Measurements from ENCODE around the gene DCP1B.

Gene DCP1B

DNA sequence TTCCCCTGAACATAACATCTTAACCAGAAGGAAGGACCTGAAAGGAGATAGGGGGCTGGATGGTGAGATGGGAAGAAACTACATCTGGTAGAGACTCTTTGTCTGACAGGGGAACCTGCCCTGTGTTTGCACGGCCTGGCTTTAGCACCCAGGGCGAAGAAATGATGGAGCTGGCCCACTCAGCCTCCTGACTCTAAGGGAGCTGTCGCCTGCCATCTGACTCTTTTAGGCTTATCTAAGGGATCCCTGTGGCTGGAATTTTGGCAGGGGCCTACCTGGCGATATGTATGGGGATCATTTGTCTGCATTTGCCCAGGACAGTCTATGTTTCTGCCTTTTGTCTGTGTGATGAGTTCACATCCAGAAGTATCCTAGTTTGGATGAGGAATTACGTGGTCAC, 70.2 kb downstream of the DCP1B start:
- no peak for DNase-seq

- DNase-seq: no peak
These were observed 70.8 kb downstream of the DCP1B start for GRCh38 chr12:1933342-1934051.

- DNase-seq: no peak
These were observed 71.9 kb downstream of the DCP1B start for GRCh38 chr12:1932264-1932777.

DNA sequence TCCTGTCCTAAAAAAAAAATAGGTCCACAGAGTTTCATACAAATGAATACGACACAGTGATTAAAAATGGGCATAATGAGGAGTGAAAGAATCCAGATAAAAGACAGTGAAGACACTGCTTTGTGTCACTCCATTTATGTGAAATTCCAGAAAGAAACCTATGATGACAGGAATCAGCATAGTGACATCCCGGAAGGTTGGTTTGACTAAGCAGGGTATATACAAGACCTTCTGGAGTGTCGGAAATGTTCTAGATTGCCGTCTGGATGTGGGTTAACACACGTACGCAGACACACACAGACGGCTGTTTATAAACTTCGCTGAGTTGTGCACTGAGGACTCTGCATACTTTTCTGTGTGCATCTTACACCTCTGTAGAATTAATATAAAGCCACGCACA, 72.6 kb downstream of the DCP1B start:
- DNase-seq: no peak

- DNase-seq: no peak
These were observed 73.3 kb downstream of the DCP1B start for GRCh38 chr12:1930803-1931597.

DNA sequence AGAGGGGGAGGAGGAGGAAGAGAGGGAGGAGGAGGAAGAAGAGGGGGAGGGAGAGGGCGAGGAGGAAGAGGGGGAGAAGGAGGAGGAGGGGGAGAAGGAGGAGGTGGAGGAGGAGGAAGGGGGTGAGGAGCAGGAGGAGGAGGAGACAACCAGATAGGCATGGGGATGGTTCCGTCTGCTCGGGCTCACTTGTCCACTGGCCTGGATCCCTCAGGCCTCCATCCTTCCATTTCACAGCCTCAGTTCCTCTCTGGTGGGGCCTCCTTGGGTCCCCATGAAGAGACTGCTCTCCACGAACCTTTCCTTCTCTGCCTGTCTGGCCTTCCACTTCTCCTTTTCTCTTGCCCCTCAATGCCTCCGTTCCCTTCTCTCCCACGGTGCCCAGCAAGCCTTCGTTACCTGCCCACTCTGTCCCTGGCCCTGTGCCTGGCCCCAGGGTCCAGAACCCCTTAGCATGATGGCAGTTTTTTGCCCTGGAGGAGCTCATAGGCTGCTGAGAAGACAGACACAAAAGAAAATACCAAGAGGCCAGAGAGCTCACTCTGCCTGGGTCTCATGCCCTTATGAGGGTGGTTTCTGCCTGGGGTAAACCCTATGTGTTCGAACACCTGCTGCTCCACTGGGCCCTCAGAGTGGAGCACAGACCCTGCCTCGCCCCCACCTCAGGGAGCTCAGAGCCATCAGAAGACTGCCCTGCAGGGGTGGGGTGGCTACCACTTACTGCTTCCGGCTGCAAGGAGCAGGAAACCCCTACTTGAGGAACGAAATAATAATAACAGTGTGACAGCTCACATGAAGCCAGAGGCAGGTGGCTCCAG, 74.1 kb downstream of the DCP1B start:
- no peak for DNase-seq

- no peak for DNase-seq
These were observed 74.8 kb downstream of the DCP1B start for GRCh38 chr12:1929241-1929984.

- no peak for DNase-seq
These were observed 75.7 kb downstream of the DCP1B start for GRCh38 chr12:1928439-1929121.

GRCh38 chr12:1927751-1928351, 76.4 kb downstream of the DCP1B start:
- DNase-seq: no peak

DNA sequence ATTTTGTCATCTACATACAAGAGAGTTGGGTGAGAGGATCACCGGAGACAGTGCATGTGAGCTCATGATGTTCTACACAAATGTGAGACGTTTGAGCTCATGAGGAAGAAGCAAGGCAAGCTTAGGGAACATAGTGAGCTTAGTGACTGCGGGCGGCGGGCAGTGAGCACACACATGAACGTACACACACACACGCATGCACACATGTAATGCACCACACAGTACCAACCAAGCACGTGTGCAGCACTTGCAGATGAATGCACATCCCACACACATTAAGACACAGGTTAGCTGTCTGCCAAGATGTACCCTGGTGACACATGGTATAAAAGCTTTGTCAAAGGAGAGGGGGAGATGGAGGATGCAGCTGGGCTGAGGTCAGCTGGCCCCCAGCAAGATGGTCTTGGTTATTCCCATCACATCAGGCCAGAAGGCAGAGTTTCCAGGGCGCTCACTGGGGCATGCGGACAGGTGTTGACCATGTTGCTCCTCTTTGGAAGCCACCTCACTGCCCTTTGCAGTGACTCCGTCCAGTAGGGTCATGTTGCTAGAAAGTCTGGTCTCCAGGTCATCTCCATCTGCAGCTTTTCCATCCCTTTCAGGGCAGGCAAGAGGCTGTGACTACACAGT, 77.1 kb downstream of the DCP1B start:
- DNase-seq: no peak

- DNase-seq: no peak
These were observed 78.0 kb downstream of the DCP1B start for GRCh38 chr12:1926251-1926657.

DNA sequence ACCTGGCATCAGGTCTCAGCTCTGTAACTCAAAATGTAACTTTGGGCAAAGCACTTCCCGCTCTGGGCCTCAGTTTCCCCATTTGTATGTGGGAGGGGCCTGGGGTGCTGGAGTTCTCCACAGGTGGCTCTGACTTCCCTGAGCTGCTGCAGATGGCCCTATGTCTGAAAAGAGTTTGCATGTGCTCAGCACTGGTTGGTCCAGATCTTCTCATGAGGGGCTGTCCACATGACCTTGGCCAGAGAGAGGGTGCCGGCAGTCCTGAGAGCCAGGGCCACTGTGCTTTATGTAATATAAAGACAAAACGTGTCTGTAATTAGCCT, 78.6 kb downstream of the DCP1B start:
- no peak for DNase-seq

- DNase-seq: no peak
These were observed 79.1 kb downstream of the DCP1B start for GRCh38 chr12:1924996-1925683.

- no peak for DNase-seq
These were observed 81.3 kb downstream of the DCP1B start for GRCh38 chr12:1922985-1923384.

GRCh38 chr12:1922075-1922709, 82.1 kb downstream of the DCP1B start:
- no peak for DNase-seq

DNA sequence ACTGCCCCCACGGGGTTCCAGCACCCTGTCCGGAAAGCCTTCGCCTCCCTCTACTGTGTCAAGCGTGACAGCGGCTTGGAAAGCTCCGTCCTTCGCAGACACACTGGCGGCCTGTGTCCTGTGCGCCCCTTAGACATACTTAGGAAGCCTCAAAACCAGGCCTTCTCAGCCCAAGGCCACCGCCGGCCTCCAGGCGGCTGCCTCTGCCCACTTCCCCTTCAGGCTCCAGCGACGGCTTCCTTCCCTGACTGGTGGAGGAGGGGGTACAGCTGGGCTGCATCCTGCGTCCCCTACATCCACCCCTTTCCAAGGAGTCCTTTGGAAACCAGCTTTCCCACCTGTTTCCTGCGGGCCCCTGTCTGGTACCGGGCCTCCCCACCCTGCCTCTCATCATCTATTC, 83.3 kb downstream of the DCP1B start:
- no peak for DNase-seq

DNA sequence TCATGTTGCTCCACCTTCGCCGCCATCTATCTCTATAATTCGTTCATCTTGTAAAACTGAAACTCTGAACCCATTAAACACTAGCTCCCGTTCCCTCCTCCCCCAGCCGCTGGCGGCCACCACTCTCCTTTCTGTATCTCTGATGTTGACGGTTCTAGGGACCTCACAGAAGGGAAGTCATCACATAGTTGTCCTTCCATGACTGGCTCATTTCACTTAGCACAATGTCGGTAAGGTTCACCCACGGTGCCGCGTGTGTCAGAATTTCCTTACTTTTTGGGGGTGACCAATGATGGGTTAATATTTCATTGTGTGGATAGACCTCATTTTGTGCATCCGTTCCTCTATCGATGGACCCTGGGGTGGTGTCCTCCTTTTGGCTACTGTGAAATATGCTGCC, 83.8 kb downstream of the DCP1B start:
- DNase-seq: no peak

DNA sequence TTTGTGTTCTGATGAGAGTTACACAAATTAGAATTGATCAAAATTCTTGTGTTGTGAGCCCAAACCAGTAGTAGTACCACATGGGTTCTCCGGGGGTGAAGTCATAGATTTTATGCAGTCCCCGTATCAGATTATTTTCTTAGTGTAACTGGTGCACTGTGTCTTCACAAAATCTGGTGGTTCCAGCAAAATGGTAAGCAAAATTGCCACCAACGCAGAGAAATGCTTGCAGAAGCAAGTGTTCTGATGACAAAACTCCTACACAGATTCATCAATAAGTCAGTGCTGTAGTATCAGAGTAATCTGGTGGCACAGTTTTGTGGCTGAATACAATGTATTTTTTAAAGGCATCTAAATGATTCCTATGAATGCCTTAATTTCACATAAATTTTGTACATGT, 84.5 kb downstream of the DCP1B start:
- DNase-seq: no peak

GRCh38 chr12:1919284-1919683, 85.0 kb downstream of the DCP1B start:
- DNase-seq: no peak

DNA sequence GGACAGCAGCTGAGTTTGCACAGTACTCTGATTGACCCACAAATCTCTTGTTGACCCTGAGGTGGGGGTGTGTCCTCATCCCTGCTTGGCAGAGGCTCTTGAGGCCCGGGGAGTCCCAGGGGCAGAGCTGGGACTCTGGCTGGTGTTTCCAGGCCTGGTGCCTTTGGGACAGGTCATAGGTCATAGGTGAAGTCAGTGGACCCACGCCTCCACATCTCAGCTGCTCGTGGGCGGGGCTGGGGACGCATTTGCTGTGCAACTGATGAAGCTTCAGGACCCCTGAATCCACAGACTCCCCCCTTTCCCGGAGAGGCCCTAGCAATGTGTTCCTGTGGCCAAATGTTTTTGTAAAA, 85.4 kb downstream of the DCP1B start:
- DNase-seq: no peak

Measured in NCI-H510A treated with DMSO at 0.1 percent for 48 hours (cell line).